HL-60 (cell line): Measurements from ENCODE around the gene TBX4.

Source experiments
- DNase-seq, 2 experiments: peaks; one replicate each; pipeline ENCODE4 v3.0.0-alpha.2; 2010 to 2020; ENCODE audit warnings: low read depth in 1 of 2, low spot score in 1 of 2
- H3K27ac ChIP-seq: fragments of 250-450 bp; sonication (Bioruptor Pico); replicated peaks from 2 replicates; pipeline ENCODE4 v1.5.1; 2020; ENCODE audit warnings: mild to moderate bottlenecking, moderate library complexity
- H3K27me3 ChIP-seq: fragments of 250-450 bp; sonication (Bioruptor Pico); 2 replicates; pipeline ENCODE4 v1.5.1; 2021; ENCODE audit warnings: mild to moderate bottlenecking, moderate library complexity; ENCODE audit not compliant: insufficient read depth, poor library complexity, severe bottlenecking
- H3K4me3 ChIP-seq: replicated peaks from 2 replicates; pipeline ENCODE4 v1.5.1; 2011; ENCODE audit warnings: mild to moderate bottlenecking, control low read depth, low read length; ENCODE audit not compliant: insufficient read depth
- GABPA ChIP-seq: IDR thresholded peaks from 2 replicates; pipeline ENCODE4 v1.6.1; 2012; ENCODE audit warnings: low read depth
- POLR2AphosphoS5 ChIP-seq: IDR thresholded peaks from 2 replicates; pipeline ENCODE4 v1.6.1; 2012; ENCODE audit warnings: low read depth
- REST ChIP-seq: IDR thresholded peaks from 2 replicates; pipeline ENCODE4 v1.6.1; 2012; ENCODE audit warnings: low read depth; ENCODE audit not compliant: insufficient replicate concordance
- SPI1 ChIP-seq: IDR thresholded peaks from 2 replicates; pipeline ENCODE4 v1.6.1; 2012; ENCODE audit warnings: low read depth, mild to moderate bottlenecking, borderline replicate concordance
- long read RNA-seq: library from polyadenylated mRNA; unstranded; transcript quantifications from one replicate; pipeline ENCODE4 v2.0.0, GENCODE V29; 2020
- TF ChIP-seq, protein P1 (sequence below): IDR thresholded peaks from one replicate; pipeline ENCODE4 v1.5.1; 2011; ENCODE audit warnings: low read length, control low read depth, inconsistent platforms; ENCODE audit not compliant: insufficient read depth

The TBX4 gene
- long read RNA-seq: 0 reads

- peaks cover 74% of the 10 kb centered on the region for H3K27me3 ChIP-seq
Observed at GRCh38 chr17:61452301-61453290, at the start of gene TBX4. Gene TBX4 (plus strand): TSS chr17:61452422. CDS start chr17:61456491, 4,069 bp downstream.

GRCh38 chr17:61402978-61403800, 49.0 kb upstream of the TBX4 start:
- H3K4me3 ChIP-seq: no peak overlapping the region
- DNase-seq: no peak
- no peak overlapping the region for H3K27ac ChIP-seq
- peaks cover 80% of the 10 kb centered on the region for H3K27me3 ChIP-seq
- TF ChIP-seq, protein P1, sequence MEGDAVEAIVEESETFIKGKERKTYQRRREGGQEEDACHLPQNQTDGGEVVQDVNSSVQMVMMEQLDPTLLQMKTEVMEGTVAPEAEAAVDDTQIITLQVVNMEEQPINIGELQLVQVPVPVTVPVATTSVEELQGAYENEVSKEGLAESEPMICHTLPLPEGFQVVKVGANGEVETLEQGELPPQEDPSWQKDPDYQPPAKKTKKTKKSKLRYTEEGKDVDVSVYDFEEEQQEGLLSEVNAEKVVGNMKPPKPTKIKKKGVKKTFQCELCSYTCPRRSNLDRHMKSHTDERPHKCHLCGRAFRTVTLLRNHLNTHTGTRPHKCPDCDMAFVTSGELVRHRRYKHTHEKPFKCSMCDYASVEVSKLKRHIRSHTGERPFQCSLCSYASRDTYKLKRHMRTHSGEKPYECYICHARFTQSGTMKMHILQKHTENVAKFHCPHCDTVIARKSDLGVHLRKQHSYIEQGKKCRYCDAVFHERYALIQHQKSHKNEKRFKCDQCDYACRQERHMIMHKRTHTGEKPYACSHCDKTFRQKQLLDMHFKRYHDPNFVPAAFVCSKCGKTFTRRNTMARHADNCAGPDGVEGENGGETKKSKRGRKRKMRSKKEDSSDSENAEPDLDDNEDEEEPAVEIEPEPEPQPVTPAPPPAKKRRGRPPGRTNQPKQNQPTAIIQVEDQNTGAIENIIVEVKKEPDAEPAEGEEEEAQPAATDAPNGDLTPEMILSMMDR: no peak
- TF ChIP-seq GABPA: no peak
- no peak for TF ChIP-seq POLR2AphosphoS5
- no peak for TF ChIP-seq SPI1
- no peak for TF ChIP-seq REST

More at GRCh38 chr17:61452301-61453290, at the start of gene TBX4:
- Histone ChIP-seq H3K4me3 (no peak within 1 kb of the TSS), H3K27ac (no peak within 1 kb of the TSS)
- DNase-seq: no peak
- TF ChIP-seq REST (no peak), GABPA (no peak), SPI1 (no peak), POLR2AphosphoS5 (no peak)
- TF ChIP-seq, protein P1: no peak

GRCh38 chr17:61403801-61404662, 48.2 kb upstream of the TBX4 start:
- DNase-seq: no peak
- Histone ChIP-seq H3K4me3 (no peak overlapping the region), H3K27me3 (peaks cover 81% of the 10 kb centered on the region), H3K27ac (no peak overlapping the region)
- TF ChIP-seq POLR2AphosphoS5: no peak
- no peak for TF ChIP-seq GABPA
- TF ChIP-seq SPI1: no peak
- no peak for TF ChIP-seq REST
- TF ChIP-seq, protein P1: no peak
